HEK293 (cell line): Measurements from ENCODE around the gene USP35.

ENCODE experiments used
- CTCF ChIA-PET: fragments of 350-600 bp; formaldehyde crosslinking; extraction: SDS; loops from one replicate; lab custom pipeline; 2021; ENCODE audit warnings: antibody characterized with exemption; lab: Yijun Ruan, JAX
- POLR2A ChIA-PET: fragments of 300-600 bp; formaldehyde crosslinking; extraction: SDS; loops from one replicate; lab custom pipeline; 2020; ENCODE audit warnings: antibody characterized with exemption, inconsistent platforms; lab: Yijun Ruan, JAX
- H3K27ac ChIP-seq: fragments of 200-500 bp; sonication (Bioruptor generic); 2 replicates; pipeline ENCODE4 v1.5.1; 2014; ENCODE audit warnings: low read depth, low read length, control low read depth, inconsistent platforms; ENCODE audit errors: extremely low read depth
- H3K36me3 ChIP-seq, 2 experiments: fragments of 200-500 bp in 1 of 2; sonication (Bioruptor generic) in 1 of 2; 1 replicate in 1 of 2; 2 replicates in 1 of 2; pipeline ENCODE4 v1.5.1; 2014 to 2017; ENCODE audit warnings: inconsistent platforms in 2 of 2, low read length in 2 of 2; ENCODE audit not compliant: control insufficient read depth in 2 of 2, insufficient read depth in 1 of 2
- H3K4me1 ChIP-seq: fragments of 200-500 bp; sonication (Bioruptor generic); 2 replicates; pipeline ENCODE4 v1.5.1; 2014; ENCODE audit warnings: mild to moderate bottlenecking, low read length, inconsistent platforms; ENCODE audit not compliant: control insufficient read depth, insufficient read depth
- H3K4me3 ChIP-seq: 2 replicates; pipeline ENCODE4 v1.5.1; 2011; ENCODE audit warnings: low read depth, mild to moderate bottlenecking, control low read depth, low read length, moderate library complexity
- H3K9me3 ChIP-seq: fragments of 200-500 bp; sonication (Bioruptor generic); 2 replicates; pipeline ENCODE4 v1.5.1; 2014; ENCODE audit warnings: low read depth, low read length, inconsistent platforms; ENCODE audit not compliant: control insufficient read depth, insufficient read depth
- AEBP2 ChIP-seq: fragments of 450-650 bp; formaldehyde crosslinking; IDR thresholded peaks from 2 replicates; pipeline ENCODE4 v1.5.1; 2016; ENCODE audit warnings: missing biosample characterization, missing genetic modification characterization, borderline replicate concordance
- ATF2 ChIP-seq: fragments of 450-650 bp; formaldehyde crosslinking; IDR thresholded peaks from 2 replicates; pipeline ENCODE4 v1.5.1; 2016; ENCODE audit warnings: missing biosample characterization, missing genetic modification characterization, low read depth
- GLI4 ChIP-seq: fragments of 450-650 bp; formaldehyde crosslinking; IDR thresholded peaks from 2 replicates; pipeline ENCODE4 v1.5.1; 2016; ENCODE audit warnings: missing biosample characterization, missing genetic modification characterization
- KLF9 ChIP-seq: fragments of 450-650 bp; formaldehyde crosslinking; IDR thresholded peaks from 2 replicates; pipeline ENCODE4 v1.5.1; 2016; ENCODE audit warnings: missing biosample characterization, missing genetic modification characterization, low read depth
- OVOL3 ChIP-seq: fragments of 450-650 bp; formaldehyde crosslinking; IDR thresholded peaks from 2 replicates; pipeline ENCODE4 v1.5.1; 2016; ENCODE audit warnings: missing biosample characterization, missing genetic modification characterization
- PRDM4 ChIP-seq: fragments of 450-650 bp; formaldehyde crosslinking; IDR thresholded peaks from 2 replicates; pipeline ENCODE4 v1.5.1; 2017; ENCODE audit warnings: missing biosample characterization, missing genetic modification characterization
- REPIN1 ChIP-seq: fragments of 450-650 bp; formaldehyde crosslinking; IDR thresholded peaks from 2 replicates; pipeline ENCODE4 v1.5.1; 2017; ENCODE audit warnings: missing biosample characterization, missing genetic modification characterization, low read depth
- SETDB1 ChIP-seq: IDR thresholded peaks from one replicate; pipeline ENCODE4 v1.6.1; 2017; ENCODE audit warnings: mild to moderate bottlenecking, low read length, moderate library complexity, mixed read lengths; ENCODE audit not compliant: insufficient read length
- SP2 ChIP-seq: fragments of 450-650 bp; formaldehyde crosslinking; IDR thresholded peaks from 2 replicates; pipeline ENCODE4 v1.5.1; 2016; ENCODE audit warnings: missing biosample characterization, missing genetic modification characterization
- TRIM28 ChIP-seq: IDR thresholded peaks from 2 replicates; pipeline ENCODE4 v1.6.1; 2011; ENCODE audit warnings: low read length, control low read depth, borderline replicate concordance
- ZEB2 ChIP-seq: fragments of 450-650 bp; formaldehyde crosslinking; IDR thresholded peaks from 2 replicates; pipeline ENCODE4 v1.5.1; 2016; ENCODE audit warnings: missing biosample characterization, missing genetic modification characterization
- ZFP37 ChIP-seq: fragments of 450-650 bp; formaldehyde crosslinking; IDR thresholded peaks from 2 replicates; pipeline ENCODE4 v1.5.1; 2016; ENCODE audit warnings: missing biosample characterization, missing genetic modification characterization
- ZFP41 ChIP-seq: fragments of 450-650 bp; formaldehyde crosslinking; IDR thresholded peaks from 2 replicates; pipeline ENCODE4 v1.5.1; 2016; ENCODE audit warnings: missing biosample characterization, missing genetic modification characterization, borderline replicate concordance
- ZNF133 ChIP-seq: fragments of 450-650 bp; formaldehyde crosslinking; IDR thresholded peaks from 2 replicates; pipeline ENCODE4 v1.5.1; 2016; ENCODE audit warnings: missing biosample characterization, missing genetic modification characterization
- ZNF169 ChIP-seq: fragments of 450-650 bp; formaldehyde crosslinking; IDR thresholded peaks from 2 replicates; pipeline ENCODE4 v1.5.1; 2016; ENCODE audit warnings: missing biosample characterization, missing genetic modification characterization
- ZNF292 ChIP-seq: fragments of 450-650 bp; formaldehyde crosslinking; IDR thresholded peaks from 2 replicates; pipeline ENCODE4 v1.5.1; 2016; ENCODE audit warnings: low read depth, missing biosample characterization, missing genetic modification characterization, borderline replicate concordance
- ZNF350 ChIP-seq: fragments of 450-650 bp; formaldehyde crosslinking; IDR thresholded peaks from 2 replicates; pipeline ENCODE4 v1.5.0; 2017; ENCODE audit warnings: missing biosample characterization, mild to moderate bottlenecking, missing genetic modification characterization
- ZNF391 ChIP-seq: fragments of 450-650 bp; formaldehyde crosslinking; IDR thresholded peaks from 2 replicates; pipeline ENCODE4 v1.5.1; 2016; ENCODE audit warnings: low read depth, missing biosample characterization, missing genetic modification characterization, borderline replicate concordance
- ZNF514 ChIP-seq: fragments of 450-650 bp; formaldehyde crosslinking; IDR thresholded peaks from 2 replicates; pipeline ENCODE4 v1.5.1; 2016; ENCODE audit warnings: missing biosample characterization, missing genetic modification characterization
- ZNF518A ChIP-seq: fragments of 450-650 bp; formaldehyde crosslinking; conservative IDR thresholded peaks from 2 replicates; pipeline ENCODE4 v1.5.1; 2016; ENCODE audit warnings: low read depth, missing biosample characterization, missing genetic modification characterization
- ZNF530 ChIP-seq: fragments of 450-650 bp; formaldehyde crosslinking; IDR thresholded peaks from 2 replicates; pipeline ENCODE4 v1.5.1; 2016; ENCODE audit warnings: low read depth, missing biosample characterization, missing genetic modification characterization
- ZNF610 ChIP-seq: fragments of 450-650 bp; formaldehyde crosslinking; IDR thresholded peaks from 2 replicates; pipeline ENCODE4 v1.5.1; 2016; ENCODE audit warnings: missing biosample characterization, missing genetic modification characterization, borderline replicate concordance
- ZNF677 ChIP-seq: fragments of 450-650 bp; IDR thresholded peaks from 2 replicates; pipeline ENCODE4 v1.5.0; 2018; ENCODE audit warnings: missing biosample characterization, mild to moderate bottlenecking, missing genetic modification characterization, moderate library complexity
- ZSCAN5A ChIP-seq: fragments of 450-650 bp; formaldehyde crosslinking; IDR thresholded peaks from 2 replicates; pipeline ENCODE4 v1.5.1; 2016; ENCODE audit warnings: missing biosample characterization, missing genetic modification characterization

Gene USP35

GRCh38 chr11:78195917-78196560 is 7.3 kb downstream of the USP35 start:
- POLR2A ChIA-PET, result no interaction called here
- H3K9me3 ChIP-seq, result no peaks in the 10 kb centered on the region
- no peak overlapping the region for H3K27ac ChIP-seq
- TF ChIP-seq ZNF514 (tag by site-specific recombination) (no peak), ATF2 (no peak), KLF9 (tag by site-specific recombination) (no peak), ZNF610 (no peak), OVOL3 (tag by site-specific recombination) (no peak), ZEB2 (no peak), TRIM28 (no peak), ZNF677 (no peak)
- H3K4me1 ChIP-seq, result no peaks in the 10 kb centered on the region
- peaks cover 0 to 39% of the 10 kb centered on the region in 2 experiments; a peak in 1 of 3 replicates for H3K36me3 ChIP-seq
- CTCF ChIA-PET, result no interaction called here
- H3K4me3 ChIP-seq, result no peak overlapping the region

GRCh38 chr11:78196661-78197091 is 8.0 kb downstream of the USP35 start:
- Histone ChIP-seq H3K4me3 (no peak overlapping the region), H3K9me3 (no peaks in the 10 kb centered on the region), H3K27ac (no peak overlapping the region), H3K4me1 (no peaks in the 10 kb centered on the region), H3K36me3 (peaks cover 0 to 45% of the 10 kb centered on the region in 2 experiments; a peak in 1 of 3 replicates)
- POLR2A ChIA-PET, result no interaction called here
- CTCF ChIA-PET, result no interaction called here
- TF ChIP-seq ZNF133 (tag by site-specific recombination), result no peak
- TF ChIP-seq ZNF530 (tag by site-specific recombination), result no peak
- TF ChIP-seq ZNF391 (tag by site-specific recombination), result no peak
- TF ChIP-seq GLI4, result no peak
- TF ChIP-seq ZFP37 (tag by site-specific recombination), result no peak
- no peak for TF ChIP-seq ZNF350 (tag by site-specific recombination)
- no peak for TF ChIP-seq PRDM4 (tag by site-specific recombination)
- TF ChIP-seq SP2, result no peak
- no peak for TF ChIP-seq ZNF292 (tag by site-specific recombination)
- no peak for TF ChIP-seq ZNF169 (tag by site-specific recombination)
- no peak for TF ChIP-seq ZFP41 (tag by site-specific recombination)
- TF ChIP-seq ZNF518A (tag by site-specific recombination), result no peak
- no peak for TF ChIP-seq SETDB1
- no peak for TF ChIP-seq REPIN1 (tag by site-specific recombination)
- TF ChIP-seq AEBP2, result no peak
- TF ChIP-seq ZSCAN5A (tag by site-specific recombination), result no peak
